DMS79 (cell line): Measurements from ENCODE around the gene UAP1.
"Not testable (repeated sequence)": the region's sequence is repeated elsewhere in the genome, so short reads cannot be mapped to it uniquely, and the experiment has no call there.

Experiments used
- DNase-seq: peaks from one replicate; lab custom pipeline; 2025; lab: John Stamatoyannopoulos, UW

Gene UAP1

GRCh38 chr1:162565460-162565859 lies 3.9 kb downstream of the UAP1 start:
- DNase-seq, result no peak

DNA sequence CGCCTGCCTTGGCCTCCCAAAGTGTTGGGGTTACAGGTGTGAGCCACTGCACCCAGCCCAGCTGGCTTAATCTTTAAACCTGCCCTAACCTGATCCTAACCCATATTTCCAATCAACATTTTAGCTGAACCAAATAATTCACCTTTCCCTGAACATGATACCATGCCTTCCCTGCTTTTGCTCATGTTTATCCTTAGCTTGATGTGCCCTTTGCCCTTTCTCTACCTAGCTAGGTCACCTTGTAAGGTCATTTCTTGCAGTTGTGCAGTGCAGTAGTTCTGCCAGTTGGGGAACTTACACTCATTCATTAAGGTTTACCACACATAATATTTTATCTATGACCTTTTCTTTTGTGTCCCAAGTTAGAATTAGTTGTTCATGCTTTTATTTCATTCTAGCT lies 5.3 kb downstream of the UAP1 start:
- DNase-seq, result no peak

GRCh38 chr1:162568802-162569201 lies 7.3 kb downstream of the UAP1 start:
- no peak for DNase-seq

GRCh38 chr1:162570718-162571117 lies 9.2 kb downstream of the UAP1 start:
- DNase-seq, result no peak

DNA sequence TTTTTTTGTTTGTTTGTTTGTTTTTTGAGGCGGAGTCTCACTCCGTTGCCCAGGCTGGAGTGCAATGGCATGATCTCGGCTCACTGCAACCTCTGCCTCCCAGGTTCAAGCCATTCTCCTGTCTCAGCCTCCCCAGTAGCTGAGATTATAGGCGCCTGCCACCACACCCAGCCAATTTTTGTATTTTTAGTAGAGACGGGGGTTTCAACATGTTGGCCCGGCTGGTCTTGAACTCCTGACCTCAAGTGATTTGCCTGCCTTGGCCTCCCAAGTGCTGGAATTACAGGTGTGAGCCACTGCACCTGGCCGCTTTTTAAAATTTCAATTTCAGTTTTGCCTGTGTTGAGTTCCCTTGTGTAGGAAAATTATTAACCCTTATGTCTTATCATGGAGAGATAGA lies 9.6 kb downstream of the UAP1 start:
- not testable (repeated sequence) for DNase-seq

GRCh38 chr1:162571696-162572095 lies 10.2 kb downstream of the UAP1 start:
- DNase-seq, result no peak

GRCh38 chr1:162573136-162573535 lies 11.6 kb downstream of the UAP1 start:
- no peak for DNase-seq

DNA sequence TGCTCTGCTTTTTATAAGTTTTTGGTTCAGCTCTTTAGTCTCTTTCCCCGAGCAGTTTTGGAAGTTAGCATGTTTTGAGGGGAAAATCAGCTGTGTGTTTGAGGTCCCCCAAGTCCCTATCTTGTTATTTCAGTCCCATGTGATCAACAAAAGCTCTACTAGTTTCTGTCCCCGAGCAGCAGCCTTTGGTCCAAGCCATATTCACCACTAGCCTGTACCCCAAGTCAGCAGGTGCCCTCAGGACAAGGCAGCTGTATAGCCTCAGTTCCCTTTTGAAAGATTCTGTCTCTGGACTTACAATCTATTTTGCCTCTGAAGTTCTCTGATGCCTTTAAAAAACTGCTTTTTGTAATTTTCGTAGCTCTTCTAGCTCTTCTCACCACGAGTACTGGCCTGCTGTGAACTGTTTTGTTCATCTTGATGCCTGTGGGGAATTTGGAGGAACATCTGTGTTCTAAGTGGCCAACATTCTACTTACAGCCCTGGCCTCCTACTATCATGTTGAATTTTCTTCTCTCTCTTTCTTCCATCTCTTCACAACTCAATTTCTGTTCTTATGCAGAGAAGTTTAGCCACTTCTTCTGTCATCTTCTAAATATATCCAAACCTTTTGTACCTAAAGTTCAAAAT lies 16.7 kb downstream of the UAP1 start:
- DNase-seq, result no peak

DNA sequence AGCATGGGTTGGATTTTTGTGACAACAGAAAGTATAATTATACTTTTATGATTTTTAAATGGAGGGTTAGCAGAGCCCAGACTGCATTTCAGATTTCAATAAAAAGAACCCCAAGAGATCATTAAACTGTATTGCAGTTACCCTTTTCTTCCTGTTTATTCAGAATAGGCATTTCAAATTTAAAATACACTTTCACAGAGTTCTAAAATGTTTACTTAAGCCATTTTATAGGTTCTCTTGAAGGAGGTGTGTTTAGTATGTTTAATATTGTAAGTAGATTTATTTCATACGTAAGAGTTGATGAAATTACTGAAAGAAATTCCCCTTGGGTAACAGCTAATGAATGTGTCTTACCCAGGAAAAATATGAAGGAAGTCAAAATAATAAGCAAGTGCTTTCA lies 17.4 kb downstream of the UAP1 start:
- DNase-seq, result no peak

DNA sequence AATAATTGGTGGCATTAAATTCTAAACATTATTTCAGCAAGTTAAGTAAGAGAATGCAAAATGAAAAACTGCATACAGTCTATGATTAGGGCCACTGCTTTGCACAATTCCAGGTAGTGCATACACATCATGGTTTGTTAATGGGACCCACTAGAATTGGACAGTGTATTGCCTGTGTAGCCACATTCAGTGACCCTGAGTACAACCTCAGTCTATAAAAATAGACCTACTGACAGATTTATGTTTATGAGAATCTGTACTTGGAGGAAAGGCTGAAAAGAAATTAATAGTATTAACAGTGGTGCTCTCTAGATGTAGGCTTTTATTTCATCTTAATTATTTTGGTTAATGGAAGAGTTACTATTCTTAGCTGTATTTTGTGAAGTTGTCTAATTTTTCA lies 18.8 kb downstream of the UAP1 start:
- no peak for DNase-seq

DNA sequence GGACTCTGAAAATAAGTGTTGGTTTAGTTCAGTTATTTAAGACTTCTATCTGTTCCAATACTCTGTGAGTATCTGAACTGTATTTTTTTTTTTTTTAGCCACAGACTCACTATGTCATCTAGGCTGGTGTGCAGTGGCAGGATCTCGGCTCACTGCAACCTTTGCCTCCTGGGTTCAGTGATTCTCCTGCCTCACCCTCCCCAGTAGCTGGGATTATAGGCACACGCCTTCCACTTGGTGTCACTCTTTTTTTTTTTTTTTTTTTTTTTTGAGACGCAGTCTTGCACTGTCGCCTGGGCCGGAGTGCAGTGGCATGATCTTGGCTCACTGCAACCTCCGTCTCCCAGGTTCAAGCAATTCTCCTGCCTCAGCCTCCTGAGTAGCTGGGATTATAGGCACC lies 21.4 kb downstream of the UAP1 start:
- DNase-seq, result not testable (repeated sequence)

GRCh38 chr1:162585101-162585500 lies 23.6 kb downstream of the UAP1 start:
- DNase-seq, result not testable (repeated sequence)

GRCh38 chr1:162587347-162587746 lies 25.8 kb downstream of the UAP1 start:
- peak; percentile 78 for DNase-seq

GRCh38 chr1:162587761-162588260 lies 26.3 kb downstream of the UAP1 start:
- DNase-seq, result no peak

- no peak for DNase-seq
Measured at GRCh38 chr1:162590101-162590500, 28.6 kb downstream of the UAP1 start.

- DNase-seq, result no peak
Measured at GRCh38 chr1:162590686-162591085, 29.2 kb downstream of the UAP1 start.

DNA sequence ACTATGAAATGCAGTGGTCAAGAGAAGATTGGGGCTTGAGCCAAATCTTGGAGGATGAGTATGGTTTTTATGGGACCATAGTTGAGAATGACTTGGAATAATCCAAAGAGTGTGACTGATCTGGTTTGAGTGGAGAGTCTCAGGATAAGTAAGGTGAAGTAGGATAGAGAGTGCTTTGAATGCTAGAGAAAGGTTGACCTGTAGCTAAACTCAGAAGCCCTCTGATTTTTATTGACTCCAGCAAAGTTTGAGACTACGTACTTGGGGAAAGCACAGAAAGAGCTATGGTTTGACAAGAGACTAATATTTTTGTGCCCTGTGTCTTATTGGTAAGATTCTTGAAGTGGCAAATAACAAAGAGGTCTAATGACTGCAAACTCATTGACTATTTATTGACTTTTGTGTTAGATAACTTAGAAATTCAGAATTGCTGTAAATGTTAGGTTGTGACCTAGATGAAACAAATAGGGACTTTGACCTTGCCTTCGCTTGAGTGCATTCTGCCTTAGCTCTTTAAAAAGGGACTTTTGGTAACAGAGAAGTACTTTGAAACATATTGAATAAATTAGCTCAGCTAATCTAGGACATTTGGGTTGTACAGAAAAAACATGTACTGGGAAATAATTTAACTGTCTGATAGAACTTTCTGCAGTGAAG lies 35.1 kb downstream of the UAP1 start:
- DNase-seq, result no peak

- DNase-seq, result no peak
Measured at GRCh38 chr1:162599451-162599850, 37.9 kb downstream of the UAP1 start.

GRCh38 chr1:162603117-162603516 lies 41.6 kb downstream of the UAP1 start:
- DNase-seq, result not testable (repeated sequence)

DNA sequence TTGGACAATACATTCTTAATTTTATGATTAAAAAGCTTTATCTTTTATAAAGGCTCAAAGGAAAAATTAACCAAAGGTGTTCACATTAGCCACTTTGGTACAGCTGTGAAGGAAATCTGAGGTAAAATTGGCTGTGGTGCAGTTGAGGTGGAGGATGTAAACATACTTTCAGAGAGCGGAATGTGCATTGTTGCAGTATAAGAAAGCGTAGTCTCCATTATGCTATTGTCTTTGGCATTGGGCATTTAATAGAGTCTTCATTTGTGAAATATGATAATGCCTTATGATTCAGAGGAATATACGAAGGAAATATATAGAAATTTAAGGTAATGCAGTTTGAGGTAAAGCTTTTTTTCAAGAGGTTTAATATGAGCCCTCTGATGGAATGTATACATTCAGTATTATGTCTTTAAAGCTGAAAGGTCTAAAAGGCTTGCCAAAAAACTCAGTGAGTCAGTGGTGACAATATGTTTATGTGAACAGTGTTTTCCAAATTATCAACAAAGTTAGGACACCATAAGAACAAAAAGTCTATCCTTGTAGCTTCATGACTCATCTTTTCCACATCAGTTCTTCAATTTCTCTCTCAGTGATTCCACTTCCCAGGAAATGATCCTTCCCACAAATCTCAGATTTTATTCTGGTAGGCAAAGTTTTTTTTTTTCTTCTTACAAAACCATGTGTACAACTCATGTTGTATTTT lies 43.9 kb downstream of the UAP1 start:
- no peak for DNase-seq

- no peak for DNase-seq
Measured at GRCh38 chr1:162609306-162609705, 47.8 kb downstream of the UAP1 start.

DNA sequence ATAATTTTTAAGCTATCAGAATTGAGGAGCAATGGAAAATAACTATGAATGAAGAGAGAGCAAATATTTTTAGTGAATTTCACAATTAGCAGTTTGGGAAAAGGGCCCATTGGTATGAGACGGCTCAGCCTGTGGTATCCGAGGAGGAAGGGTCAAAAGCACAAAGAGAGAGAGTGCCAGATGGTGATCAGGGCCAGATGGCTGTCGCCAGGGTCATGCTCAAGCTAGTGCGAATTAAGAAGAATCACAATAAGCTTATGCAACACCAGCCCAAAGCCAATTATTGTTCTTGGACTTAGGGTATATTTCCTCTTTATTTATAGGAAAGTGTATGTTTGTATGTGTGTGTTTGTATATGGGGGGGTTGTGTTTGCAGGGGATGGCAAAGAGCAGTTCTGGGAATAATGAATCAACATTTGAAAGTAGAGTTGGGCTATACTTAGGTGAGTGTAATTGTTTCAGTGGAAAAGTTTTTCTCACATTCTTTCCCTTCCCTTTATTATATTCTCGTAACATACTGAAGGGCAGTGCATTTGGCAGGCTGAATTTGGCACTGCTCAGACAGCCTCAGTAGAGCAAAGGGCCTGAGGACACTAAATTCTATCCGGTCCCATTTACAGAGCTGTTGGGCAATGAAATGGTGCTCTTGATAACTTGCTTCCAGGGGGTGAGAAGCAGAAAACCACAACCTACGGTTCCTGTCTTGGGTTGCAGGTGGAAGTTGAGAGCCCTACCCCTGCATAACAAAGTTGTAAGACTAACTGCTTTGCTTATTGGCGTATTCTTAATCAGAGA lies 51.3 kb downstream of the UAP1 start:
- no peak for DNase-seq
